ENCODE results near the gene ZNF512B. TPM values are rescaled to one million over a fixed set of nuclear protein-coding genes. Genes with fewer than 3 reads are reported as not detected.
A peak's percentile ranks its signal among the peaks of the same experiment; 100 is the strongest.

The ZNF512B gene
- total and polyA plus RNA-seq, 4 donors = 1.8 to 11.8 (median 9.8) TPM

- no peak overlapping the region for H3K4me3 ChIP-seq (ENCODE audit: low read depth in 1 of 3, low read length in 3 of 3)
- H3K27me3 ChIP-seq (ENCODE audit: control insufficient read depth in 4 of 4, insufficient read depth in 4 of 4, low read length in 3 of 4) = no peaks in the 10 kb centered on the region
- H3K36me3 ChIP-seq (ENCODE audit: control insufficient read depth in 4 of 4, insufficient read depth in 3 of 4, low read depth in 1 of 4, low read length in 3 of 4) = no peaks in the 10 kb centered on the region
- peak overlapping the region in 1 of 2 donors; percentile 28 for H3K9ac ChIP-seq (ENCODE audit: low read depth in 1 of 2, low read length in 2 of 2)
- DNase-seq (ENCODE audit: low spot score) = no peak
- peaks cover 13 to 56% (median 36%) of the 10 kb centered on the region in 4 donors for H3K4me1 ChIP-seq (ENCODE audit: control insufficient read depth in 4 of 4, insufficient read depth in 4 of 4, low read length in 3 of 4)
- TF ChIP-seq YY1 (IDR thresholded peaks at IDR 0.05) (peak; percentile 20), GABPA (IDR thresholded peaks at IDR 0.05 in 1 of 2, conservative IDR thresholded peaks at IDR 0.05 in 1 of 2) (peak in 1 of 2 donors; percentile 25), HNF4A (conservative IDR thresholded peaks at IDR 0.05) (peak in 1 of 2 donors; percentile 22), RXRA (IDR thresholded peaks at IDR 0.05) (peak in 1 of 2 donors; percentile 37)
- TF ChIP-seq, protein P1, sequence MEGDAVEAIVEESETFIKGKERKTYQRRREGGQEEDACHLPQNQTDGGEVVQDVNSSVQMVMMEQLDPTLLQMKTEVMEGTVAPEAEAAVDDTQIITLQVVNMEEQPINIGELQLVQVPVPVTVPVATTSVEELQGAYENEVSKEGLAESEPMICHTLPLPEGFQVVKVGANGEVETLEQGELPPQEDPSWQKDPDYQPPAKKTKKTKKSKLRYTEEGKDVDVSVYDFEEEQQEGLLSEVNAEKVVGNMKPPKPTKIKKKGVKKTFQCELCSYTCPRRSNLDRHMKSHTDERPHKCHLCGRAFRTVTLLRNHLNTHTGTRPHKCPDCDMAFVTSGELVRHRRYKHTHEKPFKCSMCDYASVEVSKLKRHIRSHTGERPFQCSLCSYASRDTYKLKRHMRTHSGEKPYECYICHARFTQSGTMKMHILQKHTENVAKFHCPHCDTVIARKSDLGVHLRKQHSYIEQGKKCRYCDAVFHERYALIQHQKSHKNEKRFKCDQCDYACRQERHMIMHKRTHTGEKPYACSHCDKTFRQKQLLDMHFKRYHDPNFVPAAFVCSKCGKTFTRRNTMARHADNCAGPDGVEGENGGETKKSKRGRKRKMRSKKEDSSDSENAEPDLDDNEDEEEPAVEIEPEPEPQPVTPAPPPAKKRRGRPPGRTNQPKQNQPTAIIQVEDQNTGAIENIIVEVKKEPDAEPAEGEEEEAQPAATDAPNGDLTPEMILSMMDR (IDR thresholded peaks at IDR 0.05; ENCODE audit: low read depth, low read length, missing input control) = no peak
- no peaks in the 10 kb centered on the region for H3K9me3 ChIP-seq (ENCODE audit: control insufficient read depth in 4 of 4, low read length in 3 of 4)
- H3K27ac ChIP-seq (ENCODE audit: low read depth in 1 of 2, low read length in 2 of 2) = no peak overlapping the region
- WGBS = 64% methylated on average over 19 of the region's 19 CpGs
Measured at GRCh38 chr20:63974402-63975200, 4.9 kb upstream of the ZNF512B start.

DNA sequence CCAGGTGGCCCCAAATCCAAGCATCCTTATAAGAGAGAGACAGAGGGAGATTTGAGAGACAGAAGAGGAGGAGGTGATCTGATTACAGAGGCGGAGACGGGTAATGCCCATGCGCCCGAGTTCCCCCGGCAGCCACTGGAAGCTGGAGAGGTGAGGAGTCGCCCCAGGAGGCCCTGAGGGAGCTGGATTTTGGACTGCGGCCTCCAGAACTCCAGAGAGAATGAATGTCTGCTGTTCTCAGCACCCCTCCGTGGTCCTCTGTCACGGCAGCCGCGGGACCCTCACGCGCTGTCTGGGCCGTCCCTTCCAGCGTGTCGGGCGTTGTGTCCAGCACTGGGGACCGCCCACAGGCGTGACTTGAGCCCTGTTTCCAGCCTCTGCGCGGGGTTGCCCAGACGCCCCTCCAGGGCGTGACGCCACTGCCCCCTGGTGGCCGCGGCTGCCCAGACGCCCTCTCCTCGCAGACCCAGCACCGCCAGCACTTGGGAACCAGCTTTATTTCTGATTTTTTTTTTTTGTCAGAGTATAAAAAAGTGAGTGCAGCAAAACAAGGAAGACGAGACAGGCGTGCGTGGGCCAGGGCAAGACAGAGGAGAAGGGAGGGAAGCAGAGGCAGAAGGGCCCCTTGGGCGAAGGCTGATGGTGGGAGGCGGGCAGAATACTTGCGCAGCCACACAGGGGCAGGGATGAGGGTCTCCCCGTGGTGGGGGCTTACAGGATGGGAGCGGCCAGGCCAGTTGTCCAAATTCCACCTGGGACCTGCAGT, 4.1 kb upstream of the ZNF512B start:
- WGBS = 12% methylated on average over 37 of the region's 37 CpGs
- Histone ChIP-seq H3K36me3 (ENCODE audit: control insufficient read depth in 4 of 4, insufficient read depth in 3 of 4, low read depth in 1 of 4, low read length in 3 of 4) (no peaks in the 10 kb centered on the region), H3K9me3 (ENCODE audit: control insufficient read depth in 4 of 4, low read length in 3 of 4) (no peaks in the 10 kb centered on the region), H3K27me3 (ENCODE audit: control insufficient read depth in 4 of 4, insufficient read depth in 4 of 4, low read length in 3 of 4) (no peaks in the 10 kb centered on the region), H3K4me3 (ENCODE audit: low read depth in 1 of 3, low read length in 3 of 3) (peak overlapping the region in 2 of 3 donors; percentile 30 to 40), H3K4me1 (ENCODE audit: control insufficient read depth in 4 of 4, insufficient read depth in 4 of 4, low read length in 3 of 4) (peaks cover 13 to 56% (median 36%) of the 10 kb centered on the region in 4 donors), H3K9ac (ENCODE audit: low read depth in 1 of 2, low read length in 2 of 2) (peak overlapping the region in 1 of 2 donors; percentile 28), H3K27ac (ENCODE audit: low read depth in 1 of 2, low read length in 2 of 2) (peak overlapping the region; percentile 65 to 66)
- TF ChIP-seq HNF4A (conservative IDR thresholded peaks at IDR 0.05) = peak in 1 of 2 donors; percentile 16
- TF ChIP-seq HNF4G (IDR thresholded peaks at IDR 0.05) = no peak
- TF ChIP-seq NR2F2 (IDR thresholded peaks at IDR 0.05) = no peak
- TF ChIP-seq, protein P2, sequence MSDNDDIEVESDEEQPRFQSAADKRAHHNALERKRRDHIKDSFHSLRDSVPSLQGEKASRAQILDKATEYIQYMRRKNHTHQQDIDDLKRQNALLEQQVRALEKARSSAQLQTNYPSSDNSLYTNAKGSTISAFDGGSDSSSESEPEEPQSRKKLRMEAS (IDR thresholded peaks at IDR 0.05) = peak; percentile 25
- peak; percentile 94 to 97 for TF ChIP-seq RAD21 (IDR thresholded peaks at IDR 0.05)
- TF ChIP-seq, protein P3, sequence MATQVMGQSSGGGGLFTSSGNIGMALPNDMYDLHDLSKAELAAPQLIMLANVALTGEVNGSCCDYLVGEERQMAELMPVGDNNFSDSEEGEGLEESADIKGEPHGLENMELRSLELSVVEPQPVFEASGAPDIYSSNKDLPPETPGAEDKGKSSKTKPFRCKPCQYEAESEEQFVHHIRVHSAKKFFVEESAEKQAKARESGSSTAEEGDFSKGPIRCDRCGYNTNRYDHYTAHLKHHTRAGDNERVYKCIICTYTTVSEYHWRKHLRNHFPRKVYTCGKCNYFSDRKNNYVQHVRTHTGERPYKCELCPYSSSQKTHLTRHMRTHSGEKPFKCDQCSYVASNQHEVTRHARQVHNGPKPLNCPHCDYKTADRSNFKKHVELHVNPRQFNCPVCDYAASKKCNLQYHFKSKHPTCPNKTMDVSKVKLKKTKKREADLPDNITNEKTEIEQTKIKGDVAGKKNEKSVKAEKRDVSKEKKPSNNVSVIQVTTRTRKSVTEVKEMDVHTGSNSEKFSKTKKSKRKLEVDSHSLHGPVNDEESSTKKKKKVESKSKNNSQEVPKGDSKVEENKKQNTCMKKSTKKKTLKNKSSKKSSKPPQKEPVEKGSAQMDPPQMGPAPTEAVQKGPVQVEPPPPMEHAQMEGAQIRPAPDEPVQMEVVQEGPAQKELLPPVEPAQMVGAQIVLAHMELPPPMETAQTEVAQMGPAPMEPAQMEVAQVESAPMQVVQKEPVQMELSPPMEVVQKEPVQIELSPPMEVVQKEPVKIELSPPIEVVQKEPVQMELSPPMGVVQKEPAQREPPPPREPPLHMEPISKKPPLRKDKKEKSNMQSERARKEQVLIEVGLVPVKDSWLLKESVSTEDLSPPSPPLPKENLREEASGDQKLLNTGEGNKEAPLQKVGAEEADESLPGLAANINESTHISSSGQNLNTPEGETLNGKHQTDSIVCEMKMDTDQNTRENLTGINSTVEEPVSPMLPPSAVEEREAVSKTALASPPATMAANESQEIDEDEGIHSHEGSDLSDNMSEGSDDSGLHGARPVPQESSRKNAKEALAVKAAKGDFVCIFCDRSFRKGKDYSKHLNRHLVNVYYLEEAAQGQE (IDR thresholded peaks at IDR 0.05) = peak; percentile 31
- no peak for TF ChIP-seq SP1 (IDR thresholded peaks at IDR 0.05)
- TF ChIP-seq RXRA (IDR thresholded peaks at IDR 0.05) = no peak
- no peak for TF ChIP-seq TAF1 (conservative IDR thresholded peaks at IDR 0.05)
- no peak for TF ChIP-seq FOXA2 (IDR thresholded peaks at IDR 0.05)
- TF ChIP-seq GABPA (IDR thresholded peaks at IDR 0.05 in 1 of 2, conservative IDR thresholded peaks at IDR 0.05 in 1 of 2) = no peak
- TF ChIP-seq, protein P1 (IDR thresholded peaks at IDR 0.05; ENCODE audit: low read depth, low read length, missing input control) = peak; percentile 97
- TF ChIP-seq YY1 (IDR thresholded peaks at IDR 0.05) = no peak
- TF ChIP-seq FOXA1 (IDR thresholded peaks at IDR 0.05) = no peak
- no peak for TF ChIP-seq JUND (IDR thresholded peaks at IDR 0.05)
- no peak for TF ChIP-seq ATF3 (IDR thresholded peaks at IDR 0.05)
- TF ChIP-seq EGR1 (IDR thresholded peaks at IDR 0.05; ENCODE audit: low read depth in 2 of 2) = peak in 1 of 2 donors; percentile 14
- DNase-seq (ENCODE audit: low spot score) = peak; percentile 88
